GM19324 (cell line): Measurements from ENCODE around the gene CDH2.

Experiments used
- ATAC-seq: cut with Tn5 transposase; IDR thresholded peaks from one replicate; pipeline ENCODE4 v1.9.1; 2021; ENCODE audit warnings: mild to moderate bottlenecking, moderate library complexity; ENCODE audit not compliant: unreplicated experiment, low FRiP score

Gene CDH2

DNA sequence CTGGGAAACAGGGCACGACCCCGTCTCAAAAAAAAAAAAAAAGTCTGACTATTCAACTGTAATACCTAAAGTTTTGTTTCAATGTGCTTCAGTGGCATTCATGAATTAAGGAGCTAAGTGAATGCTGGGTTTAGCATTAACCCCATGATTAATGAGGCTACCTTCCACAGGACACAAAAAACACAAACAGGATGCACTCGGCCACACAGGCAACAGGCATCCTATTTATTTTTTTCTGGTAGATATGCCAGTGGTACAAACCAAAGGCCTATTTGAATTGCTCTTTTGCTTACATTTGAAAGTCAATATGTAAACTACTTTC, 48.3 kb downstream of the CDH2 start:
- ATAC-seq: no peak

DNA sequence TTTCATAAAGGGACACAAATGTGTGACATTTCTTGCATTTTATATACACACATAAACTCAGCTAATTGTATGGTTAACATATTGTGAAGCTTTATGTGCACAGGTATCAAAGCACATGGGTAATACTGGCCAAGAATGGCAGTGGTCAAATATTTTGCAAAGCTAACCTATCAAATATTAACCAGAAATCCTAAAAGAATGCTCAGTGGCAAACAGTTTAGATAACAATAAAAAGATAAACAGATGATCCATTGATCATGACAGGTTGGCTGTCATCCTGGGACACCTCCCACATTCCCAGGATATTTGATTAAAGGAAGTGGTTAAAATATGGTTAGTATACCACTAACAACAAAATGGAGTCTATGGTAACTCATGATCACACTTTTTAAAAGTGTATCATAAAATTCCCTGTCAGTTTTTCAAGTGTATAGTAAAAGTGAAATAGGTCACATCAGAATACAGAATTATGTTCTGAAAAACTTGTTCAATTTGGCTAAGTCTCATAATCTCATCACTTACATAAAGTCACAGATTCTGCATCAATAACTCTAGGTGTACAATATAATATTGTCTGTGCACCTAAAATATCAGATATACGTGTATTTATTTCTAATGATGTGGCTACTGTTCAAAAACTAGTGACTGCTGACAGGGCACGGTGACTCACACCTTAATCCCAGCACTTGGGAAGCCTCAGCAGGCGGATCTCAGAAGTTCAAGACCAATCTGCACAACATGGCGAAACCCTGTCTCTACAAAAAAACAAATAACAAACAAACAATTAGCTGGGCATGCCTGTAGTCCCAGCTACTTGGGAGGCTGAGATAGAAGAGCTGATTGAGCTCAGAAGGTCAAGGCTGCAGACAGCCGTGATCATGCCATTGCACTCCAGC, 48.9 kb downstream of the CDH2 start:
- ATAC-seq: no peak

DNA sequence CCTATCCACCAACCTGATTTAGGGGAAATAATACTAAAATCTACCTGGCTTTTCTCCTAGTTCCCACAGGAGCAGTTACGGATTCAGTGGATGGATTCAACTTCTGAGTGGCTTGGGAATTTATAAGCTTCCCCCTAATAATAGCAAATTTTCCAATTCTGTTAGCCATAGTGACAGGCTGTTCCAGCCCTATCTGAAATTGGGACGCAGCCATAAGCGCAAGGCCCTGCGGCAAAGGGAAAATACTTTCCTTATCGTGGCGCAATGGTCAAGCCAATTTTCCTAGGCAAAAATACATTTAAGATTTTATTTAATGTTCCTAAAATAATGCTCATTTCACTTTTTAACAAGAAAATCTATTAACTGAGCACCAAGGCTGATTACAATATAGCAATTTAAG, 49.7 kb downstream of the CDH2 start:
- ATAC-seq: no peak

DNA sequence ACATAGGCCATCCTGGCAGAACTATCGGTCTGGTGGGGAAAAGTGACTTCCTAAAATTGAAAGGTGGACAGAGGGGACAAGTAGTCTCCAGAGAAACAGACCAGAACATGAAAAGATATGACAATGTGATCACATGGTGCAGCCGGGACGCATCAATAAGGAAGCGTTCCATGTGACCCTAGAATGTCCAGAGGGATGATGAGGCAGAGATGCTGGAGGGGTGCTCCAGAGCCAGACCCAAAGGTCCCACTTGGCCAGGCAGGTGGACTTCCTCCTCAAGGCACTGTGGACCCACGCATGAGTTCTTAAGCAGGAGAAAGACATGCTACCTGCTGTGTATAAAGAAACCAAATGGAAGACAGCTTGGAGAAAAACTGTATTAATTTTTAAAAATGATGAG, 50.2 kb downstream of the CDH2 start:
- no peak for ATAC-seq

DNA sequence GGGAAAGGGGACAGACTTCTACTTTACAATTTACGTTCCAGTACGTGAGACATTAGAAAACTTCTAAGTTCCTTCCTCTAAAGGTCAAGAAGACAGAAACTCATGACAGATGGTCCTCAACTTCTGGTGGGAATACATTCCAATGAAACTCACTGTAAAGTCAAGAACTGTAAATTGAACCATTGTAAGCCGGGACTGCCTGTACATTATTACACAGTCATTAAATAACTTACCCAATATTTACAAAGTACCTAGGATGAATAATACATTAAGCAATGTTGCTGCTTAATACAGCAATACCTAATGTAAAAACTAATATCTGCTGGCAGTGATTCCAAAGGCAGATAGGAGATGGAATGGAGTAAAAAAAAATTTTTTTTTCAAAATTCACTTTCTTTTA, 51.9 kb downstream of the CDH2 start:
- ATAC-seq: no peak

DNA sequence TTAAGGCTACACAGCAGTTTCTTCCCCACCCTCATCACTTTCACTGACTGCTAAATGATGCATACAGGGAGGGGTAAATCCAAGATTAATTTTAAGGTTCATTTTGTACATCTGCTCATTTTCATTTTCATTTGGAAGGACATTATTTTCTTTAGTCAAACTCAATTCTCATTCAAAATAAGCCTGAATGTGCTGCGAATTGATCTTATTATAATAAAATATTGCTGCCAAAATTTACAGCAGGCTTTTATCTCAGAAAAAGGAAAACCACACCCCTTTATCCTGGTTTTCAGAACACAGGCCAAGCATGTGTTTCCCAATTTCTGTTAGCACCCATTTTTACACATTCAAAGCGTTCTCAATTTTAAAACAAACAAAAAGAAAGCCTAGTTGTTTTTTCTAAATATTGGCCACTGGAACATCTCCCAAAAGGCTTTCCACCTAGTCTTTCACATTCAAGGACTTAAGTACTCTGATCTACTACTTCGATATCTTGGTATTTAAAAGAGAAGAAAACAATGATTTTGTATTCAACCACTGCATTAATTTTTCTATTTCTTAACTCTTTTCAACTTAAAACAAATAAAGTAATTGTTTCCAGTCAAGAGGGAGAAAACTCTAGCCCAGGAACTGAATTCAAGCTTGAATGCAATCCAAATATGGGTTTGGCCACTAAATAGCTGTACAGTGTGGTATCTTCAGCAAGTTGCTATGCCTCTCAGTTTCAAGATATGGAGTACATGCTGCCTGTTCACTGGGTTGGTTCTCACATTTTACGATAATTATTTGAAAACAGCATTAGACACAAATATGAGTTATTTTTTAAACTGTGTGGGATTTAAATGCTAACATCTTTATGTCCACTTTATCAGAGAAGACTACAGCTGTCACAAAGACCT, 52.5 kb downstream of the CDH2 start:
- ATAC-seq: no peak

DNA sequence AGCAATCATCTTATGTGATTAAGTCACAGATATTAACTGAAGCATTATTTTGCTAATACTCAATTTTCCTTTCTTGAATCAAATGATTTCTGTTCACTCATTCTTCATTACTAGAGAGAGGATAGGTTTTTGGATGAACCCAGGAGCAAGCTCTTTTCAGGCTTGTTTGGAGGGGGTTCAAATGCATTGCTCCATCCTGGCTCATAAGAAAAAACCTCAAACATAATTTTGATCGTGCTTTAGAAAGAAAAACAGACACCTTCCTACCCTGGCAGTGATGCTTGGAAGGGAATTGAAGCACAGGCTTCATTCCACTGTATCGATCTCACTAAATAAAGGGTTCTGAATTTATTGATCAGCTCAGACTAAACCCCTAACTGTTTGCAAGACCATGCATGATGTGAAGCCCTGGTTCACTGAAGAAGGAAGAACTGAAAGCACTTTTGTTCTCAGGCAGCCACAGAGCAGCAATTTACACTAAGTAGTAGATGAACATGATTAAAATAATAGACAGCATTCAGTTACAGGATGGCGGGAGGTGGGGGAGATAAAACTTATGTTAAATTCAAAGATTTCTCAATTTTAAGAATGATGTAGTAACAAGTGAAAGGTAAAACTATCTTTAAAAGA, 53.4 kb downstream of the CDH2 start:
- no peak for ATAC-seq

DNA sequence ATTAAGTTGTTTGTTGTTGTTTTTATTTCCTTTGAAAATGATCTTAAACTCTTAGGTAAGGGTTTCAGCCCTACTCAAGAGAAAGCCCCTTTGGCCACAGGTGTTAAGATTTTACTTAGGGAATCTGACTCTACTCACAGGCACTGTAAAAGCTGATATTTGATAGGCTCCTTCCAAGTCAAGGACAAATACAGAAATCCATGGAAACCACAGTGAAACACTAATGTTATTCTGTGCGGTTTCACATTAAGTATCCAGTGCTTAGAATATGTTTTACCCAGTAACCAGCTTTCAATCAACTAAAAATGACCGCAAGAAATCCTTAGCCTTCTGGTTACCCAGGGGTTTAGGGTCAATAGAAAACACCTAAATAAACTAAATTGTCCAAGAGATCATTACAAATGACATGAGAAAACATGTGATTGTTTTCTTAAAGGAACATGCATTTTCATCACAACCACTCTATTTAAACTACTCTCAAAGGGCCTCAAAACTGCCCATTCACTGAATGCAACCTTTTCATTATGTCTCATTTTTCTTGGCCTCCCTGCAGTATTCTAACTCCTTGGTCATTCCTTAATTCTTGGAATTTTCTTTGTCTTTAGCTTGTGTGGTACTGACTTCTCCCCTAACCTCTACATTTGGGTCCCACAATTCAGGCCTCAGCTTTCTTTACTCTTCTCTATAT, 56.0 kb downstream of the CDH2 start:
- no peak for ATAC-seq

DNA sequence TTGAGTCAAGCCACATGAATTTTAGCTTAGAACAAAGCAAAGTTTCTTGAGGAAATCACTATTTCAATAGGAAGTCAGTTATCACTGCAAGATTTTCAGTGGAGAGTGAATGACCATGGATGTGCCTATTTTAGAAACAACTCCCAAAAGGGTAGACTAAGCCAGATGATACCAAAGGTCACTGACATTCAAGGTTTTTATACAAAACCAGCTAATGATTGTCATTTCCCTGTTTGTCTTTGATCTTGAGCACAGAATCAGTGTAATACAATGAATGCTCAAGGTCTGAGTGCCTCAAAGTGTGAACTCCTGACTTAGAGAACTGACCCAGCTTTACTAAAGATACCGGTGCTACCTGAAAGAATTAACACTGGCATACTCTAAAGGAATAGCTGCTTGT, 60.5 kb downstream of the CDH2 start:
- no peak for ATAC-seq

DNA sequence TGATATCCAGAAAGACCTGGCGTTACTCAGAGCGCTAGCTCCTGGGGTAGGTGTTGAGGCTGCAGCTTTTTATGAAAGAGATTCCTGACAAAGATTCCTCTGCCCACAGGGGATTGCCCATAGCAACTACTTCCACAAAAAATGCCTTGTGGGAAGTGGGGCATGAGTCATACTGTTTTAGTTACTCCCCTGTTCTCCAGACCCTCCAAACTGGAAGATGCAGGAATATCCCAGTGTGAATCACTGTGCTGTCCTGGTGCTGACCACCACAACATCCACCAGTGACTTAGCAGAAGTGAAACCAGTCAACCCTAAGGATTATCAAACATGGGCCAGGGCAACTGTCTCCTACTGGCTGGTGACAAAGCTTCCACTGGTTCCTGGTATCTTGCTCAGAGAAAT, 61.8 kb downstream of the CDH2 start:
- ATAC-seq: no peak

DNA sequence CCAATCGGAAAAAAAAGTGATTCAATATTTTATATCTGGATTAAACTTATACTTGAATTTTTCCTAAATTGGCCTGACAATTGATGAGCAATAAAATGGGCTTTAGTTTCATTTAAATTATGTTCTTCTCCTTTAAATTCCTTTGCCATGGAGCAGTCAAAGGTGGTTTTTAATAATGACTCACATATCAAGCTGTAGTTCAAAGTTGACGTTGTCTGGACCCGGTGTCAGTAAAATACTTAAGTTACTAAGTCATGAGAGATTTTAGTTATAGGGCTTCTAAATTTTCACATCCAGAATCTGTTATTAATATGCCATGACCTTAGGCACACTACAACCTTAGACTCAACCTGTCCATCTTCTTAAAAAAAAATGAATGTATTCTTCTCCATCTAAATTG, 62.5 kb downstream of the CDH2 start:
- no peak for ATAC-seq

DNA sequence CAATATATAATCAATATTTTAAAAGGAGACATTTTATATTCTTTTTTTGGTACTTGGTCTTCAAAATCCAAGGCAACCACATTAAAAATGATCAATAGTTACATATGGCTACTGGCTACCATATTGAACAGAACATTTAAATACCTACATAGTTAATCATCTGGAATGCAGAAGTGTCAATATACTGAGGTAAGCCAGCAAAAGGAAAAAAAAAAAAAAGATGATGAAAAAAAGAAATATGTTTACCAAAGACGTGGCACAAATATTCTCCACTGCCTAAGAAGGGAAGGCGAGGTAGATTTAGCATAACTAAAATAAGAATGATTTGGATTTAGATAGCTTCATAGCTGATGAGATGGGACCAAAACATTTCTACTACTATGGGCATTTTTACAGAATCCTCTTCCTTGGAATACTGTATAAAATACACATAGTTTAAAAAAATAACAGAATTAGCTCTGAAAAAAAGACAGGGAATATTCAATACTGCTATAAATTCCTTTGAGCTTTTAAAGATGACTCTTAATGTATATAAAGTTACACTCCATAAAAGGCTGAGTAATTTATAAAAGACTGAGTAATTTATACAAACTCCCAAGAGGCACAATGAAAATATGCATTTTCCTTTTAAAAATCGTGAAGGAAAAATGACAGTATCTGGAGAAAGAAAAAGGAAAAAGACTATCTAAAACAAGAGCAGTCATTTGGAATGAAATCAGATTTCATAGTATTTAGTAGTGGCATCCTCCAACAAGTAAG, 63.5 kb downstream of the CDH2 start:
- no peak for ATAC-seq

DNA sequence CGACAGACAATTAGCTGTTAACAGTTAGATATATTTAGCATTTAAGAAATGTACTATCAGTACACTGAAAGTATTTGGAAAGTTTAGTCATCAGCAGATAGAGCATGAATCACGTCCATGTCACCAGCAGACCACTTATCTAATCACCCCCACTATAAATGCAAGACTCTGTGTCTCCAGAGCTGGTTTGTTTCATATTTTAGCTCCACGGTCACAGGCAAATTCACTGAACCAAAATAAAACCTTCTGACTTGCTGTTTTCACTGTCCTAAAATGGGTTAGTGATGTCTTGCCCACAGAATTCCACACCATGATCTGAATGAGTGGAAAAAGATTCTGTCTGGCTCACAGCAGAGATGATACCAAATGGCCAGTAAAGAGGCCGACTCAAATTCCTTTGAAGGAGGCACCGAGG, 64.9 kb downstream of the CDH2 start:
- ATAC-seq: no peak

DNA sequence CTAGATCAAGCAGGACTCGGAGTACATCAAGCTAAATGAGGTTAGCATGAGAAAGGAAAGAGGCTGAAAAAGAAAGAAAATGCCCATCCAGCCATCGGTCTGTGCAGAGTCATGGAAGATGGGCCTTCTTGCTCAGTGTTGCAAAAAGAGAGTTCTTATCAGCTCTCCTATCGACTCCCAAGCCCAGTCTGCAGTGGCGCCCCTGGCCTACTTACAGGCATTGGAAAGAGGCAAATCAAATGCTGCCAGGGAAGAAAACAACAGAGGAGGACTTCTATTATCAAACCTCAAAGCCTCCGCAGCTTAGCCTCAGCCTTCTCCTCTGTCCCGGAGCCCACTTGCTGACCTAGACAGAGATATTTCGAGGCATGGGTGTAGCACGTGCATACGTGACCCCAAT, 66.0 kb downstream of the CDH2 start:
- ATAC-seq: no peak

DNA sequence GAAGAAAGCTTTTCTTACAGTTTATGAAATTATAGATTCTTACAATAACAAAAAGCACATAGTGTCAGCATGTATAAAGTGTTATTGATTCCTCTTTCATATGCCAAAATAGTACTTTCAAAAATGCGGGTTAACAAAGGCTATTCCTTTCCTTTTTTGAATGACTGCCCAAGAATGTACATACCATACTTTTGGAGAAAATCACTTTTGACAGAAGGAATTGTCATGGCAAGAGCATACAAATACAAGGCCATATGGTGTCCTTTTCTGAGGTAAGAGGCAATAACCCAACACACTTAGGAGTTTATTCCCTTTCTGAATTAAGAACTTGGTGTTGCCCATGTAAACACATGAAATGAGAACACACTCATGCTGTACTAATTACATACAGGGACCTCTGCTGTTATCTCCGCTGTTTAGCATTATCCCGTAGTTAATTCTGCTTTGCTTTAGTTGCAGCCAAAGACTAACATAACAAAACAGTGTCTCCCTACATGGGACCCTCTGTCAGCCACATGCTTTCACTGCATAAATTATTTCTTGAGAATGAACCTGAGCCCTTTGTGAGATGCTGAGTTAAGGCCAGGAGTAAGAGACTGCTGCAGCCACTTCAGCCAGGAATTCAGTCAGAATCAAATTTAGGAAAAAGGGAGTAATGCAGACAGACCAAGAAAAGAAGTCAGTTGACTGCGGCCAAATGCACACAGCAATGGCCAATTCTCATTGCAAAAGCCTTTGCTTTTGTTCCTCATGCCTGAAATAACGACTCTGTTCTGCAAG, 67.0 kb downstream of the CDH2 start:
- no peak for ATAC-seq

DNA sequence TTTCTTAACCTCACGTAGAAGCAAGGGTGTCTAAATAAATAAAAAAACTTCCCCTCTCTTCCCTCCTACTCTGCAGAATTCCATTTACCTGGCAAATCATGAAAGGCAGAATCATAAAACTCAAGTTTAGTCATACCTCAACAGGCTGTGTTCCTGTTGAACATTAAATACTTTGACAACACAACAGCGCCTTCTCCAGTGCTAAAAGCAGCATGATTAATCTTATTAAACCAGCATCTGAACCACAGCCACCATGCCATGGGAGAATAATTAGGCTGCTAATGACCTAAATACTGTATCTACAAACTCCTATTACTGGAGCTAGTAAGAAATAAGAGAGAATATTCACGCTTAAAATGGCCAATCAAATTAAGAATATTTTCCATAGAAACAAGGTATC, 68.1 kb downstream of the CDH2 start:
- no peak for ATAC-seq

DNA sequence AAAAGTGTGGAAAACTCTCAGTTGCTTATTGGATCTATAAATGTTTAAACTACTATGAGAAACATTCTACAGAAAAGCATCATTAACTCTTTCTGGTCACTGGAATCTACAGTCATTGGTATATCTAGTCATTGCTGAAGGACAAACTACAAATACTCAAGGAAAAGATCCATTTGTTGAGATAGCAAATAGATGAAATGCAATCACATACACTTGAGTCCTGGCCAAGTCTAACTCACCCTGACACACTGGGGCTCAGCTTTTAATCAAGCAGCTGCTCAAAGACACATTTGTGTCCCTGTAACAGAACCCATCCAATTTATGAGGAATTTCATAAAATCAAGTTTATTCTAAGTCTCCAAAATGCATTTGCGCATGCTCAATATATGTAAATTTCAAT, 68.7 kb downstream of the CDH2 start:
- no peak for ATAC-seq

DNA sequence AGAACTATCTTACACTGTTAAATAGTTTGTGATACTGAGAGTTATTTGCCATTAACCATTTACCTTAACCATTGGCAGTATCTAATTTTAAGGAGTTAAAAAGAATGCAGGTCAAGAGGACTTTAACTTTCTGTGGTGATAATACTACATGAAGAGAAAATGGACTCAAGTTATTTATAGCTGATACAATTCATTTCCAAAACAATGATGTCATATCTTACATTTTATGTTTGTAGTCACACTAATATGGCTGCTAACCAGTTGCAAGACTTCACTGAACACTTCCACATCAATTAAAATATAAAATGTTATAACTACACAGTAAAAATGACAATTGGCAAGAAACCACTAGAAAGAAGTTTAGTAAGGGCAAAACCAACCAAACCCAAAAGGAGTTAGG, 77.7 kb downstream of the CDH2 start:
- no peak for ATAC-seq

DNA sequence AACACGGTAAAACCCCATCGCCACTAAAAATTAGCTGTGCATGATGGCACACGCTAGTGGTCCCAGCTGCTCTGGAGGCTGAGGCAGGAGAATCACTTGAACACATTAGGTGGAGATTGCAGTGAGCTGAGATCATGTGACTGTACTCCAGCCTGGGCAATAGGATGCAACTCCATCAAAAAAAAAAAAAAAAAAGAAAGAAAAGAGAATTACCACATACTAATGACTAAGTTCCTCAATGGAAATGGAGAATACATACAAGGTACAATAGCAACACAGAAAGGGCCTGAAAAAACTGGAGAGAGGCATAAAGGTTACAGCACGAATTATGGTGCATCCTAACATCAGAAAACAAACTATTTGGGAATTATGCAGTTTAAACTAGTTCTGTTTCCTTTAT, 81.3 kb downstream of the CDH2 start:
- no peak for ATAC-seq
